CD4-positive, alpha-beta T cell treated with Interleukin-1 beta for 1 hour (primary cell): ENCODE measurements around the gene HIC2.
"Not testable (repeated sequence)": the region's sequence is repeated elsewhere in the genome, so short reads cannot be mapped to it uniquely, and the experiment has no call there.

Source experiments
- DNase-seq, 2 donors: peaks; one replicate each; pipeline ENCODE4 v3.0.0-alpha.2; 2020 to 2022

Gene HIC2

DNA sequence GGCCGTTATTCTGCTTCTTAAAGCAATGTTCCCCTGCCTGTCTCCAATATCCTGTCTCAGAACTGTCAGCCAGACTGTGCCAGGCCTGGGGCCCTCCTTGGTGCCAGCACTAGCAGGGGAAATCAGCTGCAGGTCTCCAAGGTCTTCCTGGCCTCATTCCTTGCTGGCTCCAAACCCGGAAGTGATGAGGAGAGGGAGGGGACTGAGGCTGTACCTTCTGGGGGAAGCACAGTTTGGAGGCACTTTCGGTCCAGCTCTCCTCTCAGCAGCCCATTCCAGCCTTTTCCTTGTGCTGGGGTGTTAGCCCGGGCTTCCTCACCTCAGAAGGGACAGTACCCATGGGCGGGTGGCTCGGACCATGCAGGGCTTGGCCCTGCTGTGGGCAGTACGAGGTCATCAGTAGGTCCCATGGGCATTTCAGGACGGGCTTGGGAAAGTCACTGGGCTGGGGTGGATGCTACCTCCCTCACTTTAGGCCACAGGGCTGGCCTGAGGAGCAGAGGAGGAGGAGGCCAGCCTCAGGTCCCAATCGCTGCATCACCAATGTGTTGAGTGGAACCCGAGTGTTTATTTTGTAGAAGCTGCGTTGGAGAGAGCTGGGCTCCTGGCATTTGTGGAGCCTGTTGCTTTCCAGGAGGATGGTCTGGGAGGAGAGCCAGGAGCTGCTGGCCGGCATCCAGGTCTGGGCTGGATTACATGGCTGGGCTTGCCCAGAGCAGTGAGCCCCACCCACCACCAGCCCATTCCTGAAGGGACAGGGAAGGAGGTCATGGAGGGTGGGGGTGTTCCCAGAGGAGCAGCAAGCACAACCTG, 19.0 kb downstream of the HIC2 start:
- not testable (repeated sequence) for DNase-seq

DNA sequence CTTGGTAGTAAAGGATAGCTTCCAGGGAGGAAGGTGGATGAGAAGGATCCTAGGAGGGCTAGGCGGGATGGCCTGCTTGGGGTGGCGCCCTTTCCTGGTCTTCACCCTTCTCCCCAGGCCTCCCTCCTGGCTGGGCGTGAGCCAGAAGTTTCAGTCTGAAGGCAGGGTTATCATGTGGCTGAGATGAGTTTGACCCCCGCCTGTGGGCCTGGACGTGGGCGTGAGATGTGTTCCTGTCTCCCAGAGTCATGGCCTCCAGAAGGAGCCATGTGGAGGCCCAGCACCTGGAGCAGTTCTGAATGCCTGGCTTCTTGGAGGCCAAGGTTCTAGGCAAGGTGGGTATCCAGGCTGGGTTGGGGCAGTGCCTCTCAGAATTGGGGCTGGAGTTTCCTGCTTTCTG, 20.8 kb downstream of the HIC2 start:
- DNase-seq: not testable (repeated sequence)

DNA sequence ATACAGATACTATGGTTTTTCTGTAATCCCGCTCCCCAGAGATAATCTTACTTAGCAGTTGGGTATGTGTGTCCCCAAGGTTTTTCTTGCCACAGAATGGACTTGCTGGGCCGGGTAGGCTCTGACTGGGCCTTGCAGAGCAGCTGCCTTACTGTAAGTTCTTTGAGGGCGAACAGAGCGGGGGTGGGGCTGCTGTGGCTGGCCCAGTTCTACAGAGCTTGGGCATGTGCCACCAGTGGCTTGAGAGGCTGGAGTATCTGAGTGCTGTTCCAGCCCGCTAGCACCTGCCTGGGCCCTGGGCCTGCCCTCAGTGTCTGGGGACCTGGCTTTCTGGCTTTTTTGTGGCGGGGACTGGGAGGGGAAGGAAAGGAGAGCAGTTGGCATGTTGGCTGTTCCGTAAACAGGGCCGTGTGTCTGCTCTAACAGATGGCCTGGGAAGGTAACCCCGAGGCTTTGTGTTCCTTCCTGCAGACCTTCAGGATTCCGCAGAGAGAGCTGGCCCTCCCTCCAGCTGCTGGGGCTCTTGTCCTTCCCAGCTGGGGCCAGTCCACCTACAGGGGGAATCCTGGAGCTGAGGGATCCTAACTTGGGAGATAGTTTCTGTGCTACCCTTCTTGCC, 23.0 kb downstream of the HIC2 start:
- not testable (repeated sequence) for DNase-seq

DNA sequence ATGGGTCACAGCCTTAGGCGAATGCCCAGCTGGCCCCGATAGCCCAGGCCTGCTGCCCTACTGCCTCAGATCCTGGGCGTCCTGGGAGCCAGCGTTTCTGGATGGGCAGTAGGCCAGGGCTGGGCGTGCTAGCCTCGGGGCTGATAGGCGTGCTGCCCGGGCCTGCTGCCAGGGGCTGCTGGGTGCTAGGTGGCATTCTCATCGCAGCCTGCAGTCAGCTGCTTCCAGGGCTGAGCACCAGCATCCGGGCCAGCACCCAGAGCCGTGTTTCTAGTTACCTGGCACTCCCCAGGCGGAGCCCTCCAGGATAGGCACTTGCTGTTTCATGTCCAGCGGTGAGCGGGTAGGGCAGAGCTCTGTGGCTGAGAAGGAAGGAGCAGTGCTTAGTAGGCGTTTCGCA, 23.5 kb downstream of the HIC2 start:
- DNase-seq: not testable (repeated sequence)

DNA sequence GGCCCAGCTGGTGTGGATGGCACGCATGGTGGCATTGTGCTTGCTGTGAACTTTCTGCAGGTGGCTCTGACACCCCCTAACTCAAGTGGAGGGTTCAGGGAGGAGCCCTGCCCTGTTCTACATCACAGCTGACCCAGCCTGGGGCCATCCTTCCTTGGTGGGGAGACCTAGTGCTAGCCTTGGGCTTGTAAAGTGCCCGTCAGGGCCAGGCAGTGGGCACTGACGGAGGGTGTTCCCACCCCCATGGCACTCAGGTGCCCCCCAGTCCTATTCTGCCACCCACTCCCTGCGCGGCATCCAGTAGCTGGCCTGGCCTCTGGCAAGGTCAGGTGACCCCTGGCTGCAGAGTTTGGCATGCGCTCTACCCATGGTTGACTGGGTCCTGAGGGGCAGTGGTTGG, 24.0 kb downstream of the HIC2 start:
- not testable (repeated sequence) for DNase-seq

DNA sequence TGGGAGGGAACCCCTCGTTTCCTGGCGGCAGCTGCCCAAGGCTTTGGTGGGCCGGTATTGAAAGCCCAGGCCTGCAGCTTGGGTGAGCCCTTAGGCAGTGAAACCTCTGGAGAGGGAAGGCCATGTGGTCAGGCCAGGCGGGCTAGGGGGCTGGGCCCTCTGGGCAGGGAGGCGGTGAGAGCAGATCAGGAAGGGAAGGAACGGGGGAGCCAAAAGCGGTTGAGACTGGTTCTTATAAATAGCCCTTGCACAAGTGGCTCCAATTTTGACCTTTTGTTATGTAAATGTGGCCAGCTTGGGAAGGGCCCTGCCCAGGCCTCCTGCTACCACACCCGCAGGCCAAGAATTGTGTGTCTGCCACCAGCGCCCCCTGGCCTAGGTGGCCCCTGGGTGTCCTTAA, 25.0 kb downstream of the HIC2 start:
- not testable (repeated sequence) for DNase-seq

DNA sequence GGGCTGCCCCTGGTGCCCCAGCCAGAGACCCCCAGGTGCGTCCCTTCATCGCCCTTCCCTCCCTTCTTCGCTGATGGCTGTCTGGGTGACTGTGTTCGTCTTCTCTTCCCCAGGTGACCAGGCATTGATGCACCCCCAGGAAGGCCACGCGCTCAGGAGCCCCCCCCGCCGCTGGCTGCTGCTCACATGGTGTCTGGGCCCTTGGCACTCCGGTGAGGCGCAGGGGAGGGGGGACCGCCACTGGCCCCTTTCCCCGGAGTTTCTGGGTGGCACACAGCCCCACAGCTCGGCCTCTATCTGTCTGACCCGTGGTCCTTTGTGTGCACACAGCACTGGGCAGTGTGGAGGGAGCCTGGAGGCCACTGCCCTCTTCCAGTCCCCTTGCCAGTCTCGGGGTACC, 25.5 kb downstream of the HIC2 start:
- not testable (repeated sequence) for DNase-seq

DNA sequence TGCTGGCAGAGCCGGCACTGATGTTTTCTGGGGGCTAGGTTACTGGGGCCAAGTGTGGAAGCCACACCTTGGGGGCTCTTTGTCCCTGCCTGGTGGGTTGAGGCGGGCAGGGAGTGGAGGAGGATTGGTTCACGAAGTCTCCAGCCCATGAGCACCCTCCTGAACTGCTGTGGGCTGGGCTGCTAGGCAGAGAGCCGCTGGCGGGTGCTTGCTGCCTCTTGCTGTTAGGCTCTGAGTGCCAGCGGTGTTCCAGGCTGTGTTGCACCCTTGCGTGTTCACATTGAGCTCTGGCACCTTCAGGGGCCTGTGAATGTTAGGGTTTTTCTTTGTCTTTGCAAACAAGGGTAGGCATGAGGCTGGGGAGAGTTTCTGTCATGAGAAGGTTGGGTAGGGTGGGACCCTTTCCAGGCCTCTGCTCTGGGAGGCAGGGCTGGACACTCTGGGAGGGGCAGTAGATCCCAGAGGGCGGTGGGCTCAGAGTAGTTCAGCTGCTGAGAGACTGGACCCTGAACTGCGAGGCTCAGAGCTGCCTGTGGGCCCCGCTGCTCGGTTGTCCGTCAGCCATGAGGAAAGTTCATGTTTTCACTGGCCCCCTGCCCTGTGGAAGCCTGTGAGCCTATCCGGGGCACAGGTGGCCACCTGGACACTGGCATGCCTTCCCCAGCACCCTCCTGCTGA, 26.0 kb downstream of the HIC2 start:
- DNase-seq: no peak

DNA sequence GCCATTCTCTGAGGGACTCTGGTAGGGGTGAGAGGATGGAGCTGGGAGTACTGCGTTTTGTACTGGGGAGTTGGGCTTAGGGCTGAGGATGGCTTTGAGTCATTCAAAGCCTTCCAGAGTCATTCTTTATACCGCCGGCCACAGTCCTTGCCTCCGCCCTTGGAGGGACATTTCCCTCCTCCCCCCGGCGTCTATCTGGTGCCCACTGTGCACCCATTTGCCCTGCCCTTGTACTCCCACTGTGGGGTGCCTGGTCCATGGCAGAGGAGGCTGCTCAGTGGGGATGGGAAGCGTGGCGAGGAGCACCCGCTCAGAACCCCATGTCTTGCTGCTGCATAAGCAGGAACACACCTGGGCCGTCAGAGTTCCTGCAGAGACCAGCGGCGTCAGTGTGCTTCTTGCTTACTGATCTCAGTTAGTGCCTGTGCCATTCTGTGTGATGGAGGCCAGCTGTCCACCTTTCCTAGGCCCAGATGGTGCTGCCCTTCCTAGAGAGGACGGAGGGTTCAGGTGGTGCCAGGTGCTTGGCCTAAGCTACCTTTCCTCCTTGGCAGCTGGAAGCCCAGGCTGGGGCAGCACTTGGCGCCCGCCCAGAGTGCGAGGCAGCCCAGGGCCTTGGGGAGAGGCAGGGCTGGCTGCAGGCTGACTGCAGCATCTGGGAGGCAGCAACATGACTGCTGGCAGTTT, 26.7 kb downstream of the HIC2 start:
- no peak for DNase-seq

DNA sequence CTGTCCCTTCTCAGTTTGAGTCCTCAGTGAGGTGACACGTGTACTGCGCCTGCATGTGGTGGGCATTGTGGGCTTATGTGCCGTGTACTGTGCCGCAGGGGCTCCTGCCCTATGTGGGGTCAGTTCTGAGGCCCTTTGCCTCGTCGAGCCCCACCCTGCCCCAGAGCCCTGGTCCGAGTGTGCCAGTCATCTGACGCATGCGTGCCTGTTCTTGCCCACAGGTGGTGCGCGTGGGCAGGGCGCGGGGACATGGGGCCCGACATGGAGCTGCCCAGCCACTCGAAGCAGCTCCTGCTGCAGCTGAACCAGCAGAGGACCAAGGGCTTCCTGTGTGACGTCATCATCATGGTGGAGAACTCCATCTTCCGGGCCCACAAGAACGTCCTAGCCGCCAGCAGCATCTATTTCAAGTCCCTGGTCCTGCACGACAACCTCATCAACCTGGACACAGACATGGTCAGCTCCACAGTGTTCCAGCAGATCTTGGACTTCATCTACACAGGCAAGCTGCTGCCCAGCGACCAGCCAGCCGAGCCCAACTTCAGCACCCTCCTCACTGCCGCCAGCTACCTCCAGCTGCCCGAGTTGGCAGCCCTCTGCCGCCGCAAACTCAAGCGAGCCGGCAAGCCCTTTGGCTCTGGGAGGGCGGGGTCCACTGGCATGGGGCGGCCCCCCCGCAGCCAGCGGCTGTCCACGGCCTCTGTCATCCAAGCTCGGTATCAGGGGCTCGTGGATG, 27.7 kb downstream of the HIC2 start:
- no peak for DNase-seq

DNA sequence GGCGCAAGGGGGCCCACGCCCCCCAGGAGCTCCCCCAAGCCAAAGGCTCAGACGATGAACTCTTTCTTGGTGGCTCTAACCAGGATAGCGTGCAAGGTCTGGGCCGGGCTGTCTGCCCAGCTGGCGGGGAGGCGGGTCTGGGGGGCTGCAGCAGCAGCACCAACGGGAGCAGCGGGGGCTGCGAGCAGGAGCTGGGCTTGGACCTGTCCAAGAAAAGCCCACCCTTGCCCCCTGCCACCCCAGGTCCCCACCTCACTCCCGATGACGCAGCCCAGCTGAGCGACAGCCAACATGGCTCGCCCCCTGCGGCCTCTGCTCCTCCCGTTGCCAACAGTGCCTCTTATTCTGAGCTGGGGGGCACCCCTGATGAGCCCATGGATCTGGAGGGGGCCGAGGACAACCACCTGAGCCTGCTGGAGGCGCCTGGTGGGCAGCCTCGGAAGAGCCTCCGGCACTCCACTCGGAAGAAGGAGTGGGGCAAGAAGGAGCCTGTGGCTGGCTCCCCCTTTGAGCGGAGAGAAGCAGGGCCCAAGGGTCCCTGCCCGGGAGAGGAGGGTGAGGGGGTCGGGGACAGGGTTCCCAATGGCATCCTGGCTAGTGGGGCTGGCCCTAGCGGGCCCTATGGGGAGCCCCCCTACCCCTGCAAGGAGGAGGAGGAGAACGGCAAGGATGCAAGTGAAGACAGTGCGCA, 28.4 kb downstream of the HIC2 start:
- DNase-seq: no peak

DNA sequence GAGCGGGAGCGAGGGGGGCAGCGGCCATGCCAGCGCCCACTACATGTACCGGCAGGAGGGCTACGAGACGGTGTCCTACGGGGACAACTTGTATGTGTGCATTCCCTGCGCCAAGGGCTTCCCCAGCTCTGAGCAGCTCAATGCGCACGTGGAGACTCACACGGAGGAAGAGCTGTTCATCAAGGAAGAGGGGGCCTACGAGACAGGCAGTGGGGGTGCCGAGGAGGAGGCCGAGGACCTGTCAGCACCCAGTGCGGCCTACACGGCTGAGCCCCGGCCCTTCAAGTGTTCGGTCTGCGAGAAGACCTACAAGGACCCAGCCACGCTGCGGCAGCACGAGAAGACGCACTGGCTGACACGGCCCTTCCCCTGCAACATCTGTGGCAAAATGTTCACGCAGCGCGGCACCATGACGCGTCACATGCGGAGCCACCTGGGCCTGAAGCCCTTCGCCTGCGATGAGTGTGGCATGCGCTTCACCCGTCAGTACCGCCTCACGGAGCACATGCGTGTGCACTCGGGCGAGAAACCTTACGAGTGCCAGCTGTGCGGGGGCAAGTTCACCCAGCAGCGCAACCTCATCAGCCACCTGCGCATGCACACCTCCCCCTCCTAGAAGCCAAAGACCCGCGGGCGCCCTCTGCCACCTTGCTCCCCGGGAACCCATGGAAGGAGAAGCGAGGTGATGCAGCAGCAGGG, 29.1 kb downstream of the HIC2 start:
- DNase-seq: no peak

DNA sequence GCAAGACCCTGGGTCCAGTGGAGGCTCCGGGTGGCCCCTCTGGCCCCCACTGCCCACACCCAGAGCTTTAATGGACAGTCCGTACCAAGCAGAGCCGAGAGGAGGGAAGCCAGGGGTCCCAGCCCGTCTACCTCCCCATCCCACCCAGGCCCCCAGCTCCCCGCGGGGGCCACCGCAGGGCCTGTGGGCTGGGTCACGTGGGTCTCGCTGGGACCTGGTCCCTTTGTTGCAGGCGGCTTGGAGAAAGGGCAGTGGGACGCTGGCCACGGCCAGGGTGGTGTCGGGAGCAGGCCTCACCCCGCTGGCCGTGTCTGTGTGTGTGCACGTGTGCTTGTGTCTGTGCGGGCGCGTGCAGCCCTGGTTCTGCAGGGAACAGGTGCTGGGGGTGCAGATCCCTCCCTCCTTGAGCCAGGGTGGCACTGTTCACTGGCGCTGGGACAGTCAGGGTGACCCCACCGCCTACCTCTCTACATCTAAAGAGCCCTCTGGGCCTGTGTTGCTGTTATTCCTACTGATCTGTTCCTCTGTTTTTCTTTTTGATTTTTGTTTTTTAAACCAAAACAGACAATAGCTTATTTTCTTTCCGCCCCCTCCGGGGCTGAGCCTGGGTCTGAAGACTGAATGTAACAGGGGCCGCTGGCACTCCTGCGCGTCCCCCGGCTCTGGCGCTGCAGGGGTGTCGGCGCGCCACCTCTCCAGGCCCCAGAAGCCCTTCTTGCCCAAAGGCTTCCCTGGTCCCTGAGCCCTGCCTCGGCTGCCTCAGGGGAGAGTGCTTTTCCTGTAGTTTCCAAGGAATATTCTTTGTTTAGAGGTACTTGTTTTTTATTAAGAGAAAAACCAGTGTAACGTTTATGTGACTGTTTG, 29.9 kb downstream of the HIC2 start:
- no peak for DNase-seq

DNA sequence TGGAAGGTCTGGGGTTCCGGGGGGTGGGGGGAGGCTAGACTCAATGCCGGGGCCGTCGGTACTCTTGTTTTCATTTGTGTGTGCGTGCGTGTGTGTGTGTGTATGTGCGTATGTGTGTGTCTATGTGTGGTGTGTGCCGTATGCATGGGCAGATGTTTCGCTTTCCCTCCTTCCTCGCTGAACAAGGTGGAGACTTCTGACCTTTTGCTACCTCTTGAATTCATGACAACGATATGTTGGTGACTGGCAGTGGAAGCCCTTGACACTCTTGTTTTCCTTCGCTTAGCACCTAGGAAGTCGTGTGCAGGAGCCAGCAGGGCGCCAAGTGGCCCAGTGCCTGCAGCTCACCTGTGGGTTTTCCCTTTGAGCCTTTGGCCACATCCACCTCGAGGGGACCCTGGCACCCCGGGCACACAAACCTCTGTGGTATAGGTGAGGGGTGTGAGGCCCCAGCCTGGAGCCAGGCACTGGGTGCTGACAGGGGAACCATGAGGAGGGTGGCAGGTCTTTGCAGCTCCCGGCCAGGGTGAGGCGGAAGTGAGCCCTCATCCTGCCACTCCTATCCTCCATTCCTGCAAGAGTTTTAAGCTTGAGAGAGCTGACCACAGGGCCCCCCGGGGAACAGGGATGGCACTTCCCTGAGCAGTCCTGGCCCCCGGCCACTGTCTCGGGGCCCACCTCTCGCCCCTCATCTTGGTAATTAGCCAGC, 30.7 kb downstream of the HIC2 start:
- no peak for DNase-seq

DNA sequence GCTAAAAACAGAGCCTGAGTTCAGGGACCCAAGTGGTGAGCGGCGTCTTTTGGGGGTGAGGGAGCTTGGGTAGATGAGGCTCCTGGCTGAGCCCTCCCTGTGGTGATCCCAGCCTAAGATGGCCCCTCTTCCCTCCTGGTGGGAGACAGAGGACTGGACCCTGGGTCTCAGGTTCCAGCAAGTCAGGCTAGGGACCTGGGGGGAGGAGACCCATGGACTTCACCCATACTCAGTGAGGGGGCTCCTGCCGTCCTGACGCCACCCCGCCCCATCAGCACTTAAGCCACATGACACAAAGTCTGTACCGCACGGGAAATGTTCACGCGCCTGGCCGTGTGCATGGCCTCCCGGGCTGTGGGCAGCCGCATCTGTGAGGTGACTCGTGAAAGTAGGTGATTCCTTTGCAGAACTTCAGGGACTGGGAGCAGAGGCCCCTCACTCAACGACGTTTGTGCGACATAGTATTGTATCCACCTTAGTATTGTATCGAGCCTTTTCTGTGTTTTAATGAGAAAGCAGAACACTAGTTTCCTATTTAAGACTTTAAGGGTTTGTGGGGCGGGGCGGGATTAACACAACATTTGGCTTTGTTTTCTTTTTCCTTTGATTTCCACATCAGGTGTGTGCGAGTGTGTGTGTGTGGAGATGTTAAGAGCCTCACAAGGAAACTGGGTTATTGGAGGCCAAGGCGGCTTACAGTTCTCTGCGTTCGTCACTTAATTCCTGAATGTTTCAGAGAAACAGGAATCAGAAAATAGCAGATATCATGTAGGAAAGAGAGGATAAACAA, 31.7 kb downstream of the HIC2 start:
- DNase-seq: no peak

DNA sequence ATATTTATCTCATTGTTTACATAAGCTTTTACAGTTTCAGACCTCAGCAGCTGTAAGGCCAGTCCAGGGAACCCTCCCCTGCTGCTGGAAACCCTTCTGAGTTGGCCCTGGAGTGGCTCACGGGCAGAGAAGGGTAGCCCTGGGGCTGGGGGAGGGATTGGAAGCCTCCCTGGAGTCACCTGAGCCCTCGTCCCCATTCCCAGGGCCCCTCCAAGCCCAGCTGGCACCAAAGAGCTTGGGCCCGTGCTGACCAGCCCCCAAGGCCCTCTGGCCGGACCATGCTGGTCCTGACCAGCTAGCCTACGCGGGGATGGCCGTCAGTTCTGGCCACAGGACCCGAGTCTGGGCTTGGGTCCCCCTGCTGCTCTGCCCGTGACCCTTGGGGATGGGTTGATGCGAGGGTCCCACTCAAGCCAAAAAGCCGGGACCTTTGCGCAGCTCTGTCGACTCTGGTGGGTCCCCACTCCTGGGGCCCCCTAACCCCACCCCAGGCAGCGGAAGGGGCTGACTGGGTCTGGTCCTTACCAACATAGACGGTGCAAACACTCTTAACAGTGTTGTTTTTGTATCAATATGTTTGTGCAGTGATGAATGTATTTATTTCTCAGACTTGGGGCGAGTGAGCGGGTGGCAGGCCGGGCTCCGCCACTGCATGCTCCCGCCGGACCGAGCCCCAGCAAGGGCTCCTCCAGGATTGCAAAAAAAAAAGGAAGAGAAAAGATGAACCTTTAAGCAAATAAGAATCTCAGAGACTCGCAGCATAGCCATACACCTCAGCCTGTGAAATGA, 32.6 kb downstream of the HIC2 start:
- no peak for DNase-seq

DNA sequence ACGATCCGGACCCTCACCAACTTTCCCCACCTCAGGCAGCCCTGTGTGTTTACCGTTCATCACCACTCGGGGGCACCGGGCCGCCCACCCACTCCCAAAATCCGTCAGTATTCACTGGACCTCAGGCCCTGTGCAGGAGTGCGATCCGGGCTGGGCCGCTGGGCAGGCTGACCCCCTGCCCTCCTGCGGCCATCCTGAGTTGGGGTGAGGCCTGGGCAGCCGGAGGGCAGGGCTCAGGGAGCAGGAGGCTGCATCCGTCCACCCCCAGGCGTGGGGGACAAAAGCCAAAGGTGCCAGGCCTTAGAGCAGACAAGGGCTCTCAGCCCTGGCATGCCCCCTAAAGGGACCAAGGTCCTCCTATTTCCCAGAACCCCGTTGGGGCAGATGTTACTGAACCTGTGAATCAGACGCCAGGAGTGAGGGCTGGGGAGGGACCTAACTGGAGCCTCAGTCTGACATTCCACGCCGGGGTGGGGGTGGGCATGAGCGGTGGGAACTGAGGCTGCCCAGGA, 33.2 kb downstream of the HIC2 start:
- no peak for DNase-seq

DNA sequence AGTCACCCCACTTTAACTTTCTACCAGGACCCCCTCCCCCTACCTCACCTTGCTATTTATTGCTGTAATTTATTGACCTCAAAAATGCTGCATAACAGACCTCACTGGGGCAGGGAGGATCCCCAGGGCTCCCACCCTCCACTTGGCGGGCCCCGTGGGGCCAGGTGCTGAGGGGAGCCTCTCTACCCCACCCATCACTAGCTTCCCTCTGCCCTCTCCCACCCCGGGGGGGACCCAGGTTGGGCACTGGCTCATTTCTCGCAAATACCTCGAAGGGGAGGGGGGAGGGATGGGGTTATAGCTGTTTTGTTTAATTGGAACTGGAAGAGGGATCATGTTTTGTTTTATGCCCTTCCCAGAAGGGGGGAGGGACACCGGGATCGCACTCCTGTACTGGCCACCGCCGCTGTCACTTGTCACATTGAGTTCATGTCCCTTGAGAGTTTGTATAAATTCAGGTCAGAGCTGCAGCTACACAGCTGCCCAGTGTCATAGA, 33.7 kb downstream of the HIC2 start:
- no peak for DNase-seq
